SU-DHL-6 (cell line): ENCODE data around the gene CACTIN.

Source experiments
- EZH2phosphoT487 ChIP-seq: fragments of 200-600 bp; sonication (generic), shearing (Covaris generic); conservative IDR thresholded peaks from 2 replicates; pipeline ENCODE4 v1.6.1; 2018; ENCODE audit warnings: mild to moderate bottlenecking, antibody characterized with exemption, low read length, moderate library complexity, mixed read lengths
- TF ChIP-seq, protein P1 (sequence below): fragments of 200-600 bp; sonication (generic); IDR thresholded peaks from one replicate; pipeline ENCODE4 v1.5.1; 2017; ENCODE audit warnings: antibody characterized with exemption, mild to moderate bottlenecking, low read length, moderate library complexity; ENCODE audit not compliant: insufficient read depth, poor library complexity, severe bottlenecking

DNA sequence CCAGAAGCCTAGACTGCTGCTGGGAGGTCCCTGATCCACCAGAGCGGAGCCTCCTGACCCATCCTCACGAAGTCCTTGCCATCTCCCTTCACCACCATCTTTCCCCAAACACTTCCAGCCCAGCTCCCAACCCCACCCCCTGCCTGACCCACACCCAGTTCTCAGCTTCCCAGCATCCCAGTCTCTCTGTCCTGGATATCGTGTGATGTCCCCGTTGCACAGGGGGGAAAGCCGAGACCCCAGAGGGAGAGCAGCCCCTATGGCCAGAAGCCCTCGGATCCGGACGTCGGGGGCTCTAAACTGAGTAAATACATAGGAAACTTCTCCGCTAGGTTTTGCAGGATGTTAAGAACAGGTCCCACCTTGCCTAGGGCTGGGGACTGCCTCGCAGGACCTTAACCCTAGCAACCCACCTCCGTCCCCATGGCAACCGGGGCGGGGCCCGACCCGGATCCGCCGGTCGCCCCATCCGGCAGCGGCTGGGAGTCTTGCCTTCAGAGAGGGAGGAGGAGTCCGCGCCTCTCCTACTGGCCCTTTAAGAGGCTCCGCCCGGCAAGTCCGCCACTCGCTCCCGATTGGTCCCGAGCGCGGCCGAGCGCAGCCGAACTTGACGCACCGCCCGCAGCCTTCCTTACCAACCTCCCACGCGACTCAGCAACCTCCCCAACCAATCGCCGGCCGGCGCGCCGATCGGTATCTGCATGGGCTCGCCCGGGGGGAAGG lies 54.3 kb downstream of the CACTIN start:
- TF ChIP-seq, protein P1, sequence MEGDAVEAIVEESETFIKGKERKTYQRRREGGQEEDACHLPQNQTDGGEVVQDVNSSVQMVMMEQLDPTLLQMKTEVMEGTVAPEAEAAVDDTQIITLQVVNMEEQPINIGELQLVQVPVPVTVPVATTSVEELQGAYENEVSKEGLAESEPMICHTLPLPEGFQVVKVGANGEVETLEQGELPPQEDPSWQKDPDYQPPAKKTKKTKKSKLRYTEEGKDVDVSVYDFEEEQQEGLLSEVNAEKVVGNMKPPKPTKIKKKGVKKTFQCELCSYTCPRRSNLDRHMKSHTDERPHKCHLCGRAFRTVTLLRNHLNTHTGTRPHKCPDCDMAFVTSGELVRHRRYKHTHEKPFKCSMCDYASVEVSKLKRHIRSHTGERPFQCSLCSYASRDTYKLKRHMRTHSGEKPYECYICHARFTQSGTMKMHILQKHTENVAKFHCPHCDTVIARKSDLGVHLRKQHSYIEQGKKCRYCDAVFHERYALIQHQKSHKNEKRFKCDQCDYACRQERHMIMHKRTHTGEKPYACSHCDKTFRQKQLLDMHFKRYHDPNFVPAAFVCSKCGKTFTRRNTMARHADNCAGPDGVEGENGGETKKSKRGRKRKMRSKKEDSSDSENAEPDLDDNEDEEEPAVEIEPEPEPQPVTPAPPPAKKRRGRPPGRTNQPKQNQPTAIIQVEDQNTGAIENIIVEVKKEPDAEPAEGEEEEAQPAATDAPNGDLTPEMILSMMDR = no peak
- no peak for TF ChIP-seq EZH2phosphoT487
